ENCODE results near the gene TPCN1.
A peak's percentile ranks its signal among the peaks of the same experiment; 100 is the strongest.

Gene TPCN1

DNA sequence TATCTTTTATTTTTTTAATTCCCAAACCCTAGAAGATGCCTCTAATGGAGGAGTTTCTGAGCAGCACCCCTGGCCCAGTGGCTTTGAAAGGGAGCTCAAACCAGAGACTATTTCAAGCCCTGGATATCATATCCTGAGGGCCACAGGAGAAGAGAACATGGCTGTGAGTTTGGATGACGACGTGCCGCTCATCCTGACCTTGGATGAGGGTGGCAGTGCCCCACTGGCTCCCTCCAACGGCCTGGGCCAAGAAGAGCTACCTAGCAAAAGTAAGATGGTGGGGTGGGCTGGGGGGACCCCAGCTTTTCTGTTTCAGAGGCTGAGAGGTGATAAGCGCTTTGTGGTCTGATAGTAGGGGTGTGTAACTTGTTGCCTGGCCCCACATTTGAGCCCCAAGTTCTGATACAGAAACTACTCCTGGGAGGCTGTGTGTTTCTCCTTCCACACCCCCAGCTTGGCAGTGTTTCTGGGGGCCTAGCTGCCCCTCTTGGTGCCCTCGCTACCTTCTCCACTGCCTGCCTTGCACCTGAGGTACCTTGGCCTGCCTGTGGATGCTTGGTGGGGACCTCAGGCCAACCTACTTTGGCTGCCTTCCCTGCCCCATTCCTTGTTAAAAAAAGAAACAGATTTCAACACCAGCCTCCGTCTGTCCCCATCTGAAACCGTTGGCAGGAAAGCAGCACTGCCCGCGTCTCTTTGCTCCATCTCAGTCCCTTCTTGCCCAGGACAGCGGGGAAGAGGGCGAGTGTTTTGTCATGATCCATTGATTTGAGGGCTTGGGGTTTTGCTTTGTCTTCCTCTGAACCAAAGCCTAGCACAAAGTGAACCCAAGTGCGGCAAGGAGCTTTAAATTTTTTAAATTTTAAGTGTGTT, 5.7 kb downstream of the TPCN1 start:
- DNase-seq: no peak

- DNase-seq: no peak
Measured at GRCh38 chr12:113227686-113228391, 6.6 kb downstream of the TPCN1 start.

DNA sequence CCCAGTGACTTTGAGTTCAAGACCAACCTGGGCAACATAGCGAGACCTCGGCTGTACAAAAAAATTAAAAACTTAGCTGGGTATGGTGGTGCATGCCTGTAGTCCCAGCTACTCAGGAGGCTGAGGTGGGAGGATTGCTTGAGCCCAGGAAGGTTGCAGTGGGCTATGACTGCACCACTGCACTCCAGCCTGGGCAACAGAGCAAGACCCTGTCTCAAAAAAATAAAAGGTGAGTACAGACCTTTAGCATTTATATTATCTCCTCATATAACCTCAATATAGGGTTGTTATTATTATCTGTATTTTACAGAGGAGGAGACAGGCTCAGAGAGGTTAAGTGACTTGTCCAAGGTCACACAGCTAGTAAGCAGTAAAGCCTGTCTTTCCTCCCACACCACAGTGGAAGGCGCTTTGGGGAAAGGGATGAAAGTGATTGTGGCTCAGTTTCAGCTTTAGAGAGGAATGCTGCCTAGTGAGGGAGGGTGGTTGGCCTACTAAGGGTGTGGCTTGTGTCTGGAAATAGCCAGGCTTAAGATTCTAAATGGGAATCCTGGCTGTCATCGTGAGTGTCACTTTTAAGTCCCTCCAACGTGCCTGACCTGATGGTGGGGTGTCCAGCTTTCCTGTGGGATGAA, 7.2 kb downstream of the TPCN1 start:
- no peak for DNase-seq

DNA sequence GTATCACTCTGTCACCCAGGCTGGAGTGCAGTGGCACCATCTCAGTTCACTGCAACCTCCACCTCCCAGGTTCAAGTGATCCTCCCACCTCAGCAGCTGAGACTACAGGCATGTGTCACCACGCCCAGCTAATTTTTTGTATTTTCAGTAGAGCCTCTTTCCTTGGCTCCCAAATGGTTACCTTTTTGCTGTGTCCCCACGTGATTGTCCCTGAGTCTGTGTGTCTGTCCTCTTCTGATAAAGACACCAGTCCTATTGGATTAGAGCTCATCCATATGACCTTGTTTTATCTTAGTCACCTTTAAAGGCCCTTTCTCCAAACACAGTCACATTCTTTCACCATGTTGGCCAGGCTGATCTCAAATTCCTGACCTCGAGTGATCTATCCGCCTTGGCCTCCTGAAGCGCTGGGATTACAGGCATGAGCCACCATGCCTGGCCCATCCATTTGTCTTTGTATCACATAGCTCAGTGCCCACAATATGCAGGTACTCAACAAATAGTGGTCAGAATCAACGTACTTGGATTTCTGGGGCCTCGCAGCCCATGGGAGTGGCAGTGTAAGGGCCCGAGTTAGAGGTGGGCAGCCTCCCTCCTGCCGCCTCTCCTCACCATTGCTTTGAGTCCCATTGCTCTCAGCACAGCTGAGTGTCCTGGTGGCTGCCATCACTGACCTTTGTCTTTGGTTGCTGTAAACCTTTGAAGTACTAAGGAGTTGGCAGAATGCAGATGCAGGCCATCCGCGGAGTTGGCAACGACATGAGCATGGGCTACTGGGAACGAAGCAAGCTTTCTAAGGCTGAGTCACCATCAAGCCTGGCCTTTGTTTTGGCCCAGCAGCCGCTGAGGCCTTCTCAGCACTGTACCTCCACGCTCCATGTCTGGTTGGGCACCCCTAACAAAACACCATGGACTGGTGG, 9.3 kb downstream of the TPCN1 start:
- no peak for DNase-seq

- no peak for DNase-seq
Measured at GRCh38 chr12:113231235-113232088, 10.2 kb downstream of the TPCN1 start.

DNA sequence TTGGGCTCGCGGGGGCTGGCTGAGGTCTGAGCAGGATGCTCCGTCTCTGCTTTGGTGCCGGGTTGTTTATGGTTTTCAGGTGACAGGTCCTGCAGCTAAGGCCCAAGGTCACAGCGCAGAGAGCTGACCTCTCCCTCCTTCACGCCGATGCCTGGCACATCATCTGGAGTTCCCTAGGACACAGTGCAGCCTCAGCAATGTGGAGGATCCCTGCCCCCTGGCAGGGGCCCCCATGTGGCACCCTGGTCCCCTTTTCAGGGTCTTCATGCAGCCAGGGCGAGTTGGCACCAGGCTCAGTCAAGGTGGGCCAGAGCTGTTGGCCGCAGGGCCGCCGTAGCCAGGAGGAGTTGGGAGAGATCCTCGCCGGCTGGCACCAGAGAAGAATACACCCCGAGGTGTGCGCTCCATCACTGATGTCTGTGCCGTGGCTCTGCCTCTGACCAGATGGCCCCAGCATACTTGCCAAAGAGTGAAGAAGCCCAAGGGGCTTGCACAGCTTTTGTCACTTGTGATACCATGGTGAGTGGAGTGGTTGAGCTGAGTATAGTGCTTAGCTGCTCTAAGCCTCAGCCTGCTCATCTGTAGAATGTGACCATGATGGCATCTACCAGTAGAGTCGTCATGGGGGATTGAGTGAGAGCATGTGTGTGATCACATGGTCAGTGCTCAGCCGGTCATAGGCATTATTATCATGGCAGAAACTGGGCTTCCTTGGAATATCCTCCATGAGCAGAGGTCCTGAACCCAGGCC, 11.0 kb downstream of the TPCN1 start:
- no peak for DNase-seq

GRCh38 chr12:113232840-113233585, 11.7 kb downstream of the TPCN1 start:
- DNase-seq: peak; percentile 16 to 69 (median 34)

GRCh38 chr12:113233967-113234366, 12.7 kb downstream of the TPCN1 start:
- DNase-seq: no peak

DNA sequence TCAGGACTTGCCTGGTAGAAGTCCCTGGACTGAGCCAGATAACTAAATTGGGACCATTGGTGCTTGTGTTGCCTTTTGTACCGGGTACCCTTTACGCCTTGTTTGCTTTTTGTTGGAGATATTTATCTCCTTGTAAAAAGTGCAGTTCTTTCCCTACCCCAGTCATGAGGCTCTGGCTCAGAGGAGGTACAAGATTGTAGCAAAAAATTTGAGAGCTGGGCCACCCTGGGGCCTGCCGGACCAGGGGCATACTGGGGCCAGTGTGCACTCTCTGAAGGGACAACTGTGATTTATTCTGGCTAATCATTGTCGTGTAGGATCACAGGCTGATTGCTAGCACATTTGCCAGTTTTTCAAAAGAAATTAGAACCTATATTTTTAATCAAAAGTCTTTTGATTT, 13.2 kb downstream of the TPCN1 start:
- DNase-seq: no peak

GRCh38 chr12:113235976-113236375, 14.7 kb downstream of the TPCN1 start:
- no peak for DNase-seq

DNA sequence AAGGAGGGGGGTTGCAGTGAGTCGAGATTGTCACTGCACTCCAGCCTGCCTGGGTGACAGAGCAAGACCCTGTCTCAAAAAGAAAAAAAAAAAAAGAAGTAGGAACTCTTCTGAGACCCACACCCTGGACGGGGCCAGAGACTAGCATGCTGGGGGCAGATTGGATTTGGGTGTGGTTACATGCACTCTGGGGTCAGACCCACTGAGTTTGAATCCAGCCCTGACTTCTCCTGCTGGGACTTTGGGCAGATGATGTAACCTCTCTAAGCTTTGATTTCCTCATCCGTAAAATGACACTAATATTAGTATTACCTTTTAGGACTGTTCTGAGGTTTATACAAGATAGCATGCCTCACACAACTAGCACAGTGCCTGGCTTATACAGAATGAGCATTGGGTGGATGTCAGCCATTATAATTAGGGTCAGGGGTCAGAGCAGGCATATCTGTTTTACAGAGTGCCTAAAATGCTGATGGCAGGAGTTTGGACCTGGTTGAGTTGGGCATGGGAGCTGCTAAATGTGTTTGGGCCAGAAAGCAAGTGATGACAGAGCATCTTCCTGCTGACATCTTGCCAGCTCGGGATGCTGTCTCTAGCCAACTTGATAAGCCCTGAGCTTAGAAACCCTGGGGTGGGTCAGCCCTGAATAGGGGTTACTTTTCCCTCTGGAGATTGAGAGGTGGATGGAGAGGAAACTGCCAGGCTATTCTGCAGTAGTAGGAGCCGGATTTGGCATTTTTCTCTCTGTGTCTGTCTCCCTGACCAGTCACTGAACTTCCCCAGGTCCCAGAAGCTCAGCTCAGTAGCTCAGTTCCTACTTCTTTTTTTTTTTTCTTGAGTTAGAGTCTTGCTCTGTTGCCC, 15.5 kb downstream of the TPCN1 start:
- DNase-seq: no peak

GRCh38 chr12:113237748-113238147, 16.5 kb downstream of the TPCN1 start:
- DNase-seq: no peak

GRCh38 chr12:113238309-113238708, 17.0 kb downstream of the TPCN1 start:
- no peak for DNase-seq

DNA sequence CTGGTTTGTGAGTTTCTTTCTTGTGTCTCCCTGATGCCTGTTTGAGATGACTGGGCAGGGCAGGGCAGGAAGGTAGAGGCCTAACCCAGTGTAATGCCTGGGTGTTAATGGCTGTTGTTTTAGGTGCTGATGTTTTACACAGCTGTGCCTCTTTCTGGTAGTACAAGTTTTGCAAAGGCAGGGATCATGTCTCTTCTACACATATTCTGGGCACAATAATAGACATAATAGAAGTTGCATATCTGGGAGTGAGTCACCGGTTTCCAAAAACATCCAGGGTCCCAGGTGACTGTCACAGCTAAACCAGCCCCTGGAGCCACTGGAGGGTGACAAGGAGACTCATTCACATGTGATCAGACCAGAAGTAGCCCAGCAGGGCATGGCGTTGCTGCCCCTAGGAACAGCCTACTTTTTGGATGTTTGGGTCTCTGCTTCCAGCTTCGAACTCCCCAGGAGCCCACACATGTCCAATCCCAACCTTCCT, 18.1 kb downstream of the TPCN1 start:
- no peak for DNase-seq

GRCh38 chr12:113239811-113240331, 18.6 kb downstream of the TPCN1 start:
- DNase-seq: no peak

DNA sequence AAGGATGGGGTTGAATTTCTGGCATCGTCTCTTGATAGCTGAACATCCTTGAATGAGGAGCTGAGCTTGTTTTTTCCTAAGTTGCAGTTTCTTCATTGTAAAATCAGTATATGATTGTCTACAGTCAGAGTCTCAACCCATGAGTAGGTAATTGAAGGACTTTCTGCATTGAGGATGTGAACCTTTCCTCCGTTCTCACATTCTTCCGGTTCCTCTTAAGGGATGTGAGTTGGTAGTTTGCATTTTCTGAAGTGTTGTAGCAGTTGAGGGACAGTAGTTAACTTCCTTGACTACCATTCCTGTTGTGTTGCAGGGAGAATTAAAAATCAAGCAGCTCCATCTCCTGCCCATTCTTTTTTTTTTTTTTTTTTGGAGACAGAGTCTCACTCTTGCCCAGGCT, 19.1 kb downstream of the TPCN1 start:
- no peak for DNase-seq

- DNase-seq: no peak
Measured at GRCh38 chr12:113241191-113242025, 20.1 kb downstream of the TPCN1 start.

- DNase-seq: no peak
Measured at GRCh38 chr12:113242026-113242418, 20.8 kb downstream of the TPCN1 start.
